B cell (primary cell): ENCODE data around the gene PUM1. TPM values are rescaled to one million over a fixed set of nuclear protein-coding genes. Genes with fewer than 3 reads are reported as not detected.

ENCODE experiments used
- ATAC-seq: fragments of 200-7000 bp; cut with Tn5 transposase; one replicate; pipeline ENCODE4 v1.10.0; 2021; ENCODE audit warnings: low read depth, mild to moderate bottlenecking, moderate number of reproducible peaks, moderate library complexity
- CTCF ChIA-PET: fragments of 350-600 bp; sonication (Branson Sonifier 250); formaldehyde crosslinking; loops from one replicate; lab custom pipeline; 2021; ENCODE audit warnings: antibody characterized with exemption, inconsistent platforms; lab: Charles Lee
- POLR2A ChIA-PET: fragments of 350-600 bp; sonication (Branson Sonifier 250); formaldehyde crosslinking; loops from one replicate; lab custom pipeline; 2021; ENCODE audit warnings: antibody characterized with exemption; lab: Charles Lee
- DNase-seq: peaks from one replicate; pipeline ENCODE4 v3.0.0; 2013
- H2AFZ ChIP-seq: 2 replicates; pipeline ENCODE4 v1.6.1; 2012; ENCODE audit warnings: mild to moderate bottlenecking, low read depth, low read length; ENCODE audit not compliant: insufficient read depth, poor library complexity, severe bottlenecking
- H3K27ac ChIP-seq, 2 donors: 1 replicate in 1 of 2; 2 replicates in 1 of 2; pipeline ENCODE4 v1.5.1; 2012 to 2013; ENCODE audit warnings: low read length in 2 of 2, mild to moderate bottlenecking in 2 of 2, moderate library complexity in 1 of 2
- H3K27me3 ChIP-seq, 4 experiments: fragments of 200-600 bp in 1 of 4; sonication (generic) in 1 of 4; replicated peaks in 1 of 4; 1 replicate in 2 of 4; 2 replicates in 2 of 4; pipeline versions ENCODE4 v1.6.1 to v1.7.0; 2013 to 2016; ENCODE audit warnings: low read length in 3 of 4, mild to moderate bottlenecking in 2 of 4, mixed read lengths in 1 of 4, moderate library complexity in 1 of 4; ENCODE audit not compliant: insufficient read depth in 4 of 4, control insufficient read depth in 3 of 4; ENCODE audit errors: control extremely low read depth in 1 of 4
- H3K36me3 ChIP-seq, 2 experiments: replicated peaks in 1 of 2; 1 replicate in 1 of 2; 2 replicates in 1 of 2; pipeline versions ENCODE4 v1.6.1 to v1.7.1; 2013; ENCODE audit warnings: low read length in 1 of 2; ENCODE audit not compliant: insufficient read depth in 2 of 2, control insufficient read depth in 1 of 2; ENCODE audit errors: control extremely low read depth in 1 of 2, extremely low read depth in 1 of 2
- H3K4me1 ChIP-seq, 2 donors: fragments of 200-600 bp in 1 of 2; sonication (generic) in 1 of 2; 1 replicate in 1 of 2; 2 replicates in 1 of 2; pipeline versions ENCODE4 v1.5.1 to v1.6.1; 2013 to 2017; ENCODE audit warnings: low read length in 2 of 2; ENCODE audit not compliant: control insufficient read depth in 2 of 2, insufficient read depth in 2 of 2
- H3K4me2 ChIP-seq: replicated peaks from 2 replicates; pipeline ENCODE3; 2012; ENCODE audit warnings: mild to moderate bottlenecking, low read depth, low read length; ENCODE audit not compliant: poor library complexity, severe bottlenecking
- H3K4me3 ChIP-seq, 5 experiments: fragments of 200-600 bp in 1 of 5; sonication (generic) in 1 of 5; 1 replicate in 3 of 5; 2 replicates in 2 of 5; pipeline versions ENCODE4 v1.5.1 to v1.7.0; 2011 to 2016; ENCODE audit warnings: low read length in 4 of 5, mild to moderate bottlenecking in 4 of 5, low read depth in 2 of 5, control low read depth in 1 of 5, moderate library complexity in 1 of 5; ENCODE audit not compliant: insufficient read depth in 1 of 5; ENCODE audit errors: control extremely low read depth in 1 of 5, extremely low read depth in 1 of 5
- H3K79me2 ChIP-seq: fragments of 200-600 bp; sonication (generic); one replicate; pipeline ENCODE4 v1.6.0; 2016; ENCODE audit warnings: low read length; ENCODE audit not compliant: control insufficient read depth, insufficient read depth
- H3K9ac ChIP-seq: fragments of 200-600 bp; sonication (generic); 2 replicates; pipeline ENCODE4 v1.6.1; 2017; ENCODE audit warnings: mild to moderate bottlenecking, low read length, moderate library complexity
- H3K9me3 ChIP-seq, 3 donors: one replicate each; pipeline versions ENCODE4 v1.6.1 to v1.7.1; 2013; ENCODE audit warnings: low read length in 2 of 3; ENCODE audit not compliant: control insufficient read depth in 2 of 3, insufficient read depth in 1 of 3; ENCODE audit errors: control extremely low read depth in 1 of 3
- H4K20me1 ChIP-seq: 2 replicates; pipeline ENCODE4 v1.6.0; 2012; ENCODE audit warnings: mild to moderate bottlenecking, low read length; ENCODE audit not compliant: insufficient read depth, control insufficient read depth, poor library complexity, severe bottlenecking
- H3K27ac Mint-ChIP-seq: one replicate; pipeline ENCODE4 v1.8.0; 2021; ENCODE audit warnings: mixed read lengths
- H3K27me3 Mint-ChIP-seq: one replicate; pipeline ENCODE4 v1.8.0; 2021; ENCODE audit warnings: mixed read lengths
- H3K4me1 Mint-ChIP-seq: one replicate; pipeline ENCODE4 v1.8.0; 2021; ENCODE audit warnings: mixed read lengths
- H3K4me3 Mint-ChIP-seq: one replicate; pipeline ENCODE4 v1.8.0; 2021; ENCODE audit warnings: mixed read lengths
- H3K9me3 Mint-ChIP-seq: one replicate; pipeline ENCODE4 v1.8.0; 2022; ENCODE audit warnings: mixed read lengths; ENCODE audit not compliant: insufficient read depth
- CTCF ChIP-seq: fragments of 200-600 bp; IDR thresholded peaks from one replicate; pipeline ENCODE4 v1.8.0; 2022; ENCODE audit warnings: antibody characterized with exemption, mild to moderate bottlenecking
- EZH2 ChIP-seq: IDR thresholded peaks from 2 replicates; pipeline ENCODE4 v1.6.1; 2012; ENCODE audit warnings: borderline replicate concordance, low read depth, mild to moderate bottlenecking, moderate library complexity, low read length; ENCODE audit not compliant: insufficient read depth, poor library complexity, severe bottlenecking
- WGBS: methylation state at CpG from one replicate; pipeline ENCODE4 v1.1.5; 2013; ENCODE audit warnings: missing lambda C conversion rate; ENCODE audit not compliant: insufficient coverage; 5-methylcytosine and 5-hydroxymethylcytosine counted together
- intact Hi-C: fragments of 100-400 bp; cut with micrococcal nuclease; formaldehyde crosslinking; loops from one replicate; pipeline ENCODE4 v1.10.0; 2022
- polyA plus RNA-seq: library from polyadenylated mRNA; depleted of rRNA; stranded (reverse); fragments of >200 nt; gene quantifications from 2 replicates; pipeline ENCODE4 v1.2.3, GENCODE V29; 2012
- total RNA-seq, 2 donors: library from RNA; stranded (reverse); fragments of 120-200 nt in 1 of 2; gene quantifications; 1 replicate in 1 of 2; 2 replicates in 1 of 2; pipeline versions ENCODE4 v1.2.3 to v1.2.4, GENCODE V29; 2013 to 2022

The PUM1 gene
- total and polyA plus RNA-seq, 2 donors (not counting 1 experiment from before 2014, with no cell fraction given), result 52.8 to 177 TPM

GRCh38 chr1:30991862-30992606, 73.5 kb downstream of the PUM1 start:
- ChIA-PET POLR2A (interaction anchor here (0.6 kb wide), 1 partner anchor 160 kb away, joined by 4 read pairs; no protein-coding TSS in a partner anchor), CTCF (no interaction called here)
- Histone ChIP-seq H2AFZ (no peak overlapping the region), H3K27ac (no peak overlapping the region), H3K9me3 (no peaks in the 10 kb centered on the region), H3K79me2 (peaks cover 98% of the 10 kb centered on the region), H3K4me2 (no peak overlapping the region), H3K27me3 (no peaks in the 10 kb centered on the region), H3K36me3 (peaks cover 25 to 82% of the 10 kb centered on the region in 2 experiments), H3K9ac (no peak overlapping the region), H3K4me1 (peaks cover 0 to 3% of the 10 kb centered on the region in 2 donors), H4K20me1 (peaks cover 69% of the 10 kb centered on the region), H3K4me3 (no peak overlapping the region)
- ATAC-seq (no peak), DNase-seq (no peak)
- H3K9me3 Mint-ChIP-seq, result peaks cover 2% of the 10 kb centered on the region
- 70% methylated on average over 2 of the region's 6 CpGs for WGBS
- no peak overlapping the region for H3K4me3 Mint-ChIP-seq
- intact Hi-C loops, result no loop called here
- no peaks in the 10 kb centered on the region for H3K27me3 Mint-ChIP-seq
- TF ChIP-seq CTCF (no peak), EZH2 (no peak)
- no peak overlapping the region for H3K27ac Mint-ChIP-seq
- peaks cover 38% of the 10 kb centered on the region for H3K4me1 Mint-ChIP-seq

GRCh38 chr1:30990591-30990990, 74.9 kb downstream of the PUM1 start:
- Histone ChIP-seq H3K79me2 (peaks cover 98% of the 10 kb centered on the region), H3K36me3 (peaks cover 19 to 75% of the 10 kb centered on the region in 2 experiments), H3K27ac (no peak overlapping the region), H4K20me1 (peaks cover 61% of the 10 kb centered on the region), H3K27me3 (no peaks in the 10 kb centered on the region), H2AFZ (no peak overlapping the region), H3K9ac (no peak overlapping the region), H3K4me1 (peaks cover 0 to 3% of the 10 kb centered on the region in 2 donors), H3K4me2 (no peak overlapping the region), H3K9me3 (no peaks in the 10 kb centered on the region), H3K4me3 (no peak overlapping the region)
- intact Hi-C loops, result no loop called here
- TF ChIP-seq EZH2 (no peak), CTCF (no peak)
- WGBS, result no CpG with 5 or more reads among the region's 3 CpGs
- Mint-ChIP-seq H3K4me1 (peaks cover 32% of the 10 kb centered on the region), H3K9me3 (peaks cover 2% of the 10 kb centered on the region), H3K4me3 (no peak overlapping the region), H3K27ac (no peak overlapping the region), H3K27me3 (no peaks in the 10 kb centered on the region)
- ChIA-PET CTCF (interaction anchor here (0.6 kb wide), 1 partner anchor 483 kb away, joined by 3 read pairs; no protein-coding TSS in a partner anchor), POLR2A (no interaction called here)
- ATAC-seq, result no peak
- no peak for DNase-seq
